GM19099 (cell line): Measurements from ENCODE around the gene ATPAF2.

Experiments
- POLR2A ChIP-seq: IDR thresholded peaks from 3 replicates; pipeline ENCODE4 v1.6.1; 2011; ENCODE audit warnings: low read depth; ENCODE audit not compliant: insufficient read length; ENCODE audit errors: extremely low read depth

Gene ATPAF2

DNA sequence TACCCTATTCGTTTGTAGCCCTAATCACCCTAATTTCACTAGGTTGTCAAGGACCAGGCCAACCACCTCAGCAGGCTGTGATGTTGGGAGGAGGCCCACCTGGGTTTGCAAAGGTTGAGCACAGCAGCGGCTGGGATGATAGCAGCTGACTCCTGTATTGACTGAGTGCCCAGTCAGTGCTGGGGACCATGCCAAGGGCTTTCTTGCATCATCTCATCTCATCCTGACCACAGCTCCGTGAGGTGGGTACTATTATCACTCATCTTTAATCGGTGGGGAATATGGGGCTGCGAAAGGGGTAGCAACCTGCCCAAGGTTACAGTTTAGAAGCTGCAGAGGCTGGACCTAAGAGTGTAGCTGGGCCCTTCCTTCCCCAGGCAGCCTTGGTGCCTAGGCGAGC, 11.7 kb downstream of the ATPAF2 start:
- no peak for TF ChIP-seq POLR2A

DNA sequence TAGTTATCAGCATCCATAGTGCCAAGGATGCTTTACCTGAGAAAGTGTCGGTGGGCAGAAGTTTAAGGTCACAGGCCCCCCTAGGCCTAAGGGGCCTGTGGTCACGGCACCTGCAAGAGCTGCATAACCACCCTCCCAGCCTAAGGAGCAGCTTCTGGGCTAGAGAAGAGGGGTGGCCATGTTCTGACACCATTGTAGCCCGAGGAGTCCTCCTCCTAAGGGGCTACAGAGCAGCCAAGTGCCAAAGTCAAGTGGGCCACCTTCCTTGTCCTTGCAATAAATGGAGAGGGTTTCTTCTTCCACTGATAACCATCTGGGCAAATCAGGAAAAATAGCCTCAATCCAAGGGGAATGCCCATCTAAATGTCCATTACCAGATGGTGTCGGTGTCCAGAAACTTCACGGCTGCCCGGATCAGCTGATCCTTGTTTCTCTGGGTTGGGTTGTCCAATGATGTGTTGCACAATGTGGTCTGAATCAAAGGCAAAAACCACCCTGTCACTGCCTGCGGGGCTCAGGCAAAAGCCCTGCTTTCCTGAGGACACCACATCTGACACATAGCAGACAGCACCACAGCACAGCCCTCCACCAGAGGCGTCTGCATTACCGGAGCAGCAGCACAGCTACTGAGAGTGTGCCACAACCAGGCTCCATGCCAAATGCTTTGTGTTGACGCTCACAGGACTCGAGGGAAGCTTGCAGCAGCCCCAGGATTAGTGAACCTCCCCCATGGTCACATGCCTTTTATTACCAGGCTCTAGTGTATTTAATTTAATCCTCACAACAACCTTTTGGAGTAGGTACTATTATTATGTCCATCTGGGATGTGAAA, 12.8 kb downstream of the ATPAF2 start:
- TF ChIP-seq POLR2A: no peak

DNA sequence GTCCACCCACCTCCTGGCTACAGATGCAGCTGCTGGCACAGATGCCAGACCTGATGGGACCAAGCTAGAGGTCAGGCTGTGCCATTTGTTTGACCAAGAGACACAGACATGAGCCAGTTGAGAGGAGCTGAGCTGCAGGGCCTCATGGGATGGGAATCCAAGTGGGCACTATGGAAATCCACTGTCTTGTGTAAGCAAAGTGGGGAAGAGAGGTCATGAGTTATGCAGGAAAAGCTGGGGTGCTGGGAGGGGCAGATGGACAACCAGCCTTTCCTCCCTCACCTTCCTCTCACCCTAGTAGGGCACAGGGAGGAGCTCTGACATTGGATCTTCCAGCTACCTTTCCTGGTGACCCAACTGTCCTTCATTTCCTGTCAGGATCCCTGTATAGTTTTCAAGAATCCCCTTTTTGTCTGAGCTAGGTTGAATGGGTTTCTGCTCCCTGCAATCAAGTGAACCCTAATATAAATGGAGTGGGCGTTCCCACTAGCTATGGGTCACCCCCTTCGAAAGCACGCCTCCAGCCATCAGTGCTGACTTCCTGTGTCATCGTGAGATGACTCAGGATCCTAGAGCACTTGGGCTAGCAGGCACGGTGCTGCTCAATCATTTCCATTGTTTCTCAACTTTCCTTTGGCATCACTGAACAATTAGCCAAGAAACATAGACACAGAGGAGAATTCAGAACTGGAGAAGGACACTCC, 13.6 kb downstream of the ATPAF2 start:
- TF ChIP-seq POLR2A: no peak

DNA sequence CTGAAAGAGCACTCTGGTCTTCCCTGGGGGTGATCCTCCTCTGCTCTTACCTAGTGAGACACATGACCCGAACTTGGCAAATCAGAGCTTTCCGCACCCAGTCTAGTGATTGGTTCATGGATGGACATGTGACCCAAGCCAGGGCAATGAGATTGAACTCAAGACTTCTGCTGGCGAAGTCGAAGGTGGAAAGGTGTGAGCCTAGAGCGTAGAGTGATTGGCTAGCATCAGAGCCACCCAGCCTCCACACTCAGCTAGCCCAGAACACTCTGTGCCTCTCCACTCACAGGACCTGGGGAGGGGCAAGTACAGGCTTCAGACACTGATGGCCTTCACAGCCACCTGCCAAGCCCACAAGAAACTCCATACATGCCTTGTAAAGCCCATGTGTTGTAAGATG, 17.6 kb downstream of the ATPAF2 start:
- TF ChIP-seq POLR2A: no peak

DNA sequence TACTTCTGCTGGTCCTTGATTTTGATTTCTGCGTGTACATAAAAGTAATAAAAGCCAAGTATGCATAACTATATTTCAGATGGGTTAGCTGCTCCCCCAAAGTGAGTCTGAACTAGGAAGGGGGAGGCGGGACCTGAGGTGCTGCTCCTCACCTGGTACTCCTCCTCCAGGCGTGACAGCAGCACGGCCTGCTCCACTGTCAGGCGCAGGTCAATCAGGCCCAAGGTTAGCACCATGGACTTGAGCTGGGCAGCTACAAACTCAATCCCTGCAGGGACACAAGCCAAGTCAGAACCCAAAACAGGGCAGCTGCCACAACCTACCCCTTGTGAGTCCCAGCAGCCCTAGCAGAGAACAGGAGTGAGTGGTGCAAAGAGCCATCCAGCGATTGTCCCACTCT, 18.0 kb downstream of the ATPAF2 start:
- no peak for TF ChIP-seq POLR2A

DNA sequence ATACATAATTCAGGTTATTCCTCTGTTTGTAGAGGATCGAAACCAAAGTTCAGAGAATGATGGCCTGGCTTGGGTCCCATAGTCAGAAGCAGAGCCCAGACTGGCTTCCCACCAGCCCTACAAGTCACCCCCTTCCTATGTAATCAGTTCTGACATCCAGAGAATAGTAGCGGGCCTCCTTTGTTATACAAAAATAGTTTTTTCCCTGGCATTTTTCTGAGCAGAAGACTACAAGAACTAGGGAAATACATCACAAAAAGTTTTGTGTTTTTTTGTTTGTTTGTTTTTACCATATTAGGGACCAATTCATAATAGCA, 19.2 kb downstream of the ATPAF2 start:
- no peak for TF ChIP-seq POLR2A

DNA sequence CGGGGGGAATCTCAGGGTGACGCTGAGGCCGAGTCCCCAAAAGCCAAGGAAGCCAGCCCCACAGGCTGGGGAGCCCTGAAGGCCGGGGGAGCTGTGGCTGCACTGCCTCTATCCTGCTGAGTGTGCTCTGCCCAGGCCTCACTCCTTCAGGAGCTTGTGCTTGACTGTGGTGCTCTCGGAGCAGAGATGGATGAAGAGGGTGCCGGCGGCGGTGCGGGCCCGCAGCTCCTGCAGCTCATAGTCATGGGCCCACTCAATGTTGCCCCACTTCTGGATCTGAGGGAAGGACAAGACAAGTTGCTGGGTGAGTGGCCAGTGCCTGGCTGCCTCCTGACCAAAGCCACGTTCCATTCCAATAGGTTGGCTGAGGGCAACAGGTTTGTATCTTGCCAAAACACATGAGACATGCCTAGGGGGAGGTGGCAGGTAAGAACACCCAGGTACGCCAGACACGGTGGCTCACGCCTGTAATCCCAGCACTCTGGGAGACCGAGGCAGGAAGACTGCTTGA, 20.5 kb downstream of the ATPAF2 start:
- no peak for TF ChIP-seq POLR2A

DNA sequence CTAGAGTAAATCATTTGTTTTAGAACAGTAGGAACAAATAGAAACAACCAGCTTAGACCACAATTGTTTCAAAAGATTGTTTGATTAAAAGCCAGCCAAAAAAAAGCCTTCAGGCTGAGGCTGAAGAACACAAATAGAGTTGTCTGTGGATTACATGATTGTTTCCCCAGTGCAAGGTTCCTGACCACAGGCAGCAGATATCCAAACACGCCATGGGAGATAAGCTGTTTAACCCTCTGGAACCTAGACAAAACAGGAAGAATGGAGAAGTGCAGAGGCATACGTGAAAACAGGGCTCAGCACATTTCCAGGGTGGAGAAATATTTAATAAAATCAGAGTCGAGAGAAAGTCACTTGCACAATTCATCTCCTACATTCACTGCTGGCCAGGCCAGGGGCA, 21.0 kb downstream of the ATPAF2 start:
- no peak for TF ChIP-seq POLR2A

DNA sequence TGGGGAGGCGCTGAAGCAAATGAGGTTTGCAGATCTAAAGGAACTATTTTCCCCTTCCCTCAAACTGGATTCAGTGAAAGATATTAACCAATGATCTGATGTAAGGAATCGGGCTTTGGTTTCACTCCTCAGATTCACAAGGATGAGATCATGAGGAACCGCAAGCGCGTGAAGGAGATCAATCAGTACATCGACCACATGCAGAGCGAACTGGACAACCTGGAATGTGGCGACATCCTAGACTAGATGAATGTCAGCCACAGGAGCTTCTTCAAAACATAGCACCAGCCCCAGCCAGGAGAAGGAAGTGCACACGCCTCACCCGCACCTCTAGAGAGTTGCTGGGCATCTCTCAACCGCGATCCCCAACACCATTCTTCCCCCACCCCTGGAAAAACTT, 22.5 kb downstream of the ATPAF2 start:
- TF ChIP-seq POLR2A: no peak

DNA sequence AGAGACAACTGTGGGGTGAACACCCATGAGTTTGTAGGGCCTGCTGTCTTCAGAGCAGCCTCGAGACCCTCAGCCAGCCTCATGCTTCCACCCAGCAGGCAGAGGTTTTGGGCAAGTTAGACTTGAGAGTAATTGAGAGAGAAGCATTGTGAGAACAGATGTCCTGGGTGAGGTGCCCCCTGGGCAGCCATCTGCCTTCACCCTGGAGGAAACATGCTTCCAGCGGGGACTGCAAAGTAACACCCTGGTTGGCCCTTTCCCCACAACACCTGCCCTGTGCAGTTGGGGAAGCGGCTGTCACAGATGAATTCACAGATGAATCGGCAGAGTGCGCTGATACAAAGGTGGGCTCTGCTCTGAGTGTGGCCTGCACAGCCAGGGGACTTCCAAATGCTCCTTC, 23.4 kb downstream of the ATPAF2 start:
- TF ChIP-seq POLR2A: no peak

DNA sequence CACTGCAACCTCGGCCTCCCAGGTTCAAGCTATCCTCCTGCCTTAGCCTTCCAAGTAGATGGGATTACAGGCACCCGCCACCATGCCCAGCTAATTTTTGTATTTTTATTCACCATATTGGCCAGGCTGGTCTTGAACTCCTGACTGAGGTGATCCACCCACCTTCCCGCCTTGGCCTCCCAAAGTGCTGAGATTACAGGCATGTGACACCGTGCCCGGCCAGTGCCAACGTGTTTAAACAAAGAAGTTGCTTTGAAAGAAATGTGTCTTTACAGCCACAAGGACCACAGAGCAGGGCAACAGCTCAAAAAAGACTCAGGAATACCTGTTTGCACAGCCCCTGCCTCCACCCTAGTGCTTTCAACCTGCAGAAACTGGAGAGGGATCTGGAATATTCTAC, 25.0 kb downstream of the ATPAF2 start:
- no peak for TF ChIP-seq POLR2A

DNA sequence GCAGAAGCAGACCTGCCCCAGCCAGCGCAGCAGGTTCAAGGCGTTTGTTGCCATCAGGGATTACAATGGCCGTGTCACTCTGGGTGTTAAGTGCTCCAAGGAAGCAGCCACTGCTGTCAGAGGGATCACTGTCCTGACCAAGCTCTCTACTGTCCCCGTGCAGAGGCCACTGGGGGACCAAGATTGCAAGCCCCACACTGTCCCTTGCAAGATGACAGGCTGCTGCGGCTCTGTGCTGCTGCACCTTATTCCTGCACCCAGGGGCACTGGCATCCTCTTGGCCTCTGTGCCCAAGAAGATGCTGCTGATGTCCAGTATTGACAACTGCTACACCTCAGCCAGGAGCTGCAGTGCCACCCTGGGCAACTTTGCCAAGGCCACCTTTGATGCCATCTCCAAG, 27.7 kb downstream of the ATPAF2 start:
- TF ChIP-seq POLR2A: no peak

DNA sequence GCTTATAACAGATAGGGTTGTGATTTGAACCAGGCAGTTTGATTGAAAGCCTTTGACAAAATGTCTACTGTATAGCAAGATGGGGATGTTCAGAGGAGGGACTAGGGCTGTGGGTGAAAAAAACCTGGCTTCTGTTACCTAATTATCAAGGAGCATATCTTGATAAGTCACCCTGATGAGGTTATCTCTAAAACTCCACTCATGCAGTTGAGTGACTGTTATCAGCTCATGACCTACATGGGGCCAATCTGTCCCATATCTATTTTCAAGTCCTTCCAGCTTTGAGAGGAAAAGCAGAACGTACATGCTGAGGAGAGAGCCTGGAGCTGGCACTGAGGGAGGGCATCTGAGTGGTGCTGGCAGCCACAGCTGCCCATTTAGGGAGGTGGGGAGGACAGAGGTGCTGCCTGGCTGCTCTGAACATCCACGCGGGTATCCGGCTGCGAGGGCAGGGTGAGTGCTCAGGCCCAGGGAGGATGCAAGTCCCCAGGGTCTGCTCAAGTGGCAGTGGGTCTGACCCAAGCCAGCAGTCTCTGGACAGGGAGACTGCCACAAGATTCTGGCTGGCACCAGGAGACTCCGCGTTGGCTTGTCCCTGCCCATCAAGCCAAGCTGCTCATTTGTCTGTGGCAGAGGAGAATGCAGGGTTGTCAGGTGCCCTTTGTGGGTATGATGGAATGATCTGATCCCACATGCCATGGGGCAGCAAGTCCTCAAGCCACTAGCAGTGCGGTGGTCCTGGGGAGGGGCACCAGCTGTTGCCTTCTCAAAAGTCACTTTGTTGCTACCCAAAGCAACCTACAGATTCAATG, 29.2 kb downstream of the ATPAF2 start:
- TF ChIP-seq POLR2A: no peak

DNA sequence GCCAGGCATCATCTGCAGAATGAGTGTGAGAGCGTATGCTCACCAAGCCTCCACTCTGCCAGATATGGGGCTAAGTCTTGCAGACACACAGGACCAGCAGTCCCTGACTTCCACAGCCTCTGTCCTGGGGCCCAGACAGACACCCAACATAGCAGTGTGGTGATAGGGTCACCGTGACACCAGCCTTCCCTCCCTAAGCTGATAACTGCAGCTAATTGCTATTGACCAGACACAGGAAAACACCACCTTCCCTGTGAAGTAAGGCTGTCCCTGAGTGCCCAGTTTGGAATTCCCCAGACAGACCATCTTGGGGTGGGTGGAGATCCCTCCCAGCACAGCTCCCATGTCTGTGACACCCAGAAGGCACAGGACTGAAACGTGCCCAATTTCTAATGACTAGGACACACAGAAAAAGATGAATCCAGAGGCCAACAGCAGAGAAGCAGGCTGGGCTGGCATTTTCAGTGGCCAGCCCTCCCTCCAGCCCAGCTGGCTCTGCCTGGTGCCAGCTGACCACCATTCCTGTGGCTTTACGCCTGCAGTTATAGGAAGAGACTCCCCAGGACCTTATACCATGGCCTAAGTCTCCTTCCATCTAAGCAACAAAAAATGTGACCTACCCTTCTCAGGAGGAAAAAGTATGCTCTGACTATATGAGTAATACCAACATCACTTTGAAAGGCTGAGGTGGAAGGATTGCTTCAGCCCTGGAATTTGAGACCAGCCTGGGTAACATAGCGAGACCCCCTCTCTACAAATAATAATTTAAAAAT, 30.3 kb downstream of the ATPAF2 start:
- TF ChIP-seq POLR2A: no peak

DNA sequence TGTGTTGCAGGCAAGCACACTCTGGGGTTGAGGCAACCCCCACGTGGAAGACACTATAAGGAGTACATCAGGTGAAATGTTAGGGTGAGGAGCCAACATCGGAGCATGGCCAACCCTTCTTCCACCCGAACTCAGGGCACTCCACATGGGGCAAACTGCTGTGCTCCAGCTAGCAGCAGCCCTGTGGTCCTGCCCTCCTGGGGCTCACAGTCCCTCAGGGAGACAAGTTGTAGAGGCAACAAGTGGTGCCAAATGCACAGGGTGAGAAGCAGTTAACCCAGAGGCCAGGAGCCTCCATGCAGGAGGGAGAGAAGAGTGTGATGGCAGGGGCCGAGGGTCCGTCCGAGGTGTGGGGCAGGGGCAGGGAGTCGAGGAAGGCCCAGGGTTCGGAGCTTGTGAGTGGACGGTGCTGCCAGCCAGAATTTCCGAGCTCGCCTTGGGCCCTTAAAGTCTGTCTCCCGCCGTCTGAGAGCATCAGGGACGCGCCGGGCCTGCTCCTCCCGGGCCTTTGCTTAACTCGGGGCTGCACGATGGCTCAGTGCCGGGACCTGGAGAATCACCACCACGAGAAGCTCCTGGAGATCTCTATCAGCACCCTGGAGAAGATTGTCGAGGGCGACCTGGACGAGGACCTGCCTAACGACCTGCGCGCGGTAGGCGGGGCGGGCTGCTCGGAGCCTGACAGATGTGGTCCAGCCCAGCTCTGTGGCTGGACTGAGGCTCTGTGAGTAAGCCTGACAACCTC, 32.3 kb downstream of the ATPAF2 start:
- no peak for TF ChIP-seq POLR2A

DNA sequence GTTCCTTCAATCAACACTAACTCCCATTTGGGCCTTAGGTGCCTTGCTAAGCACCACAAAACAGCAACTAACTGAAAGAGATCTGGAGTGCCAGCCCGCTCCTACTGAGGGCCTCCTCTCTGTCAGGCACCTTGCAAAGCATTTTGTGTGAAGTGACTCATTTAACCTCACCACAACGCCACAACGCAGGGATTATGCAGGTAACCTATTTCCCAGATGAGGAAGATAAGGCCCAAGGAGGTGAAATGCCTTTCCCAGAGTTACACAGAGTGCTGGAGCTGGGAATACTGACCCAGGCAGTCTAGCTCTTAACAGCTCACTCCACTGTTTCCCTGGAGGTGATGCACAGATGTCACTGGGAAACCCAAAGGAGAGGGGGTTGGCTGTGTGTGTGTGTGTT, 33.5 kb downstream of the ATPAF2 start:
- no peak for TF ChIP-seq POLR2A
